GM21360 (cell line): Measurements from ENCODE around the gene CSMD2.

Experiments
- ATAC-seq: cut with Tn5 transposase; IDR thresholded peaks from one replicate; pipeline ENCODE4 v1.9.1; 2021; ENCODE audit warnings: mild to moderate bottlenecking, moderate library complexity; ENCODE audit not compliant: unreplicated experiment

Gene CSMD2

GRCh38 chr1:33824971-33825370, 340.1 kb downstream of the CSMD2 start:
- ATAC-seq: no peak

- no peak for ATAC-seq
Measured at GRCh38 chr1:33824321-33824720, 340.7 kb downstream of the CSMD2 start.

GRCh38 chr1:33823830-33824229, 341.2 kb downstream of the CSMD2 start:
- ATAC-seq: no peak

GRCh38 chr1:33823401-33823800, 341.6 kb downstream of the CSMD2 start:
- ATAC-seq: no peak

- no peak for ATAC-seq
Measured at GRCh38 chr1:33822396-33822795, 342.6 kb downstream of the CSMD2 start.

GRCh38 chr1:33821291-33821690, 343.7 kb downstream of the CSMD2 start:
- ATAC-seq: no peak

GRCh38 chr1:33820804-33821203, 344.2 kb downstream of the CSMD2 start:
- no peak for ATAC-seq

GRCh38 chr1:33819913-33820311, 345.1 kb downstream of the CSMD2 start:
- no peak for ATAC-seq

- no peak for ATAC-seq
Measured at GRCh38 chr1:33819290-33819912, 345.6 kb downstream of the CSMD2 start.

- ATAC-seq: no peak
Measured at GRCh38 chr1:33818071-33818470, 347.0 kb downstream of the CSMD2 start.

- no peak for ATAC-seq
Measured at GRCh38 chr1:33815061-33815460, 350.0 kb downstream of the CSMD2 start.

- ATAC-seq: no peak
Measured at GRCh38 chr1:33814166-33814565, 350.9 kb downstream of the CSMD2 start.

GRCh38 chr1:33810571-33810970, 354.5 kb downstream of the CSMD2 start:
- ATAC-seq: no peak

GRCh38 chr1:33805988-33806387, 359.0 kb downstream of the CSMD2 start:
- no peak for ATAC-seq

- no peak for ATAC-seq
Measured at GRCh38 chr1:33802268-33802667, 362.8 kb downstream of the CSMD2 start.

GRCh38 chr1:33797849-33798248, 367.2 kb downstream of the CSMD2 start:
- no peak for ATAC-seq

- ATAC-seq: no peak
Measured at GRCh38 chr1:33792651-33793050, 372.4 kb downstream of the CSMD2 start.

- ATAC-seq: no peak
Measured at GRCh38 chr1:33792216-33792615, 372.8 kb downstream of the CSMD2 start.

GRCh38 chr1:33791251-33791650, 373.8 kb downstream of the CSMD2 start:
- ATAC-seq: no peak

GRCh38 chr1:33790577-33790976, 374.5 kb downstream of the CSMD2 start:
- no peak for ATAC-seq

GRCh38 chr1:33784876-33785275, 380.2 kb downstream of the CSMD2 start:
- no peak for ATAC-seq

- ATAC-seq: no peak
Measured at GRCh38 chr1:33782776-33783175, 382.3 kb downstream of the CSMD2 start.

- ATAC-seq: no peak
Measured at GRCh38 chr1:33781652-33782051, 383.4 kb downstream of the CSMD2 start.
